Mammary epithelial cell (primary cell): Measurements from ENCODE around the gene TXNL4B.

ENCODE experiments used
- EZH2 ChIP-seq: IDR thresholded peaks from 2 replicates; pipeline ENCODE4 v1.6.1; 2012; ENCODE audit warnings: low read length, inconsistent platforms, borderline replicate concordance
- TF ChIP-seq, protein P1 (sequence below), 2 donors: IDR thresholded peaks in 1 of 2; conservative IDR thresholded peaks in 1 of 2; 2 replicates each; pipeline ENCODE4 v1.5.1; 2011 to 2012; ENCODE audit warnings: inconsistent platforms in 2 of 2, low read length in 2 of 2, mild to moderate bottlenecking in 2 of 2, control low read depth in 1 of 2, low read depth in 1 of 2; ENCODE audit not compliant: insufficient read depth in 1 of 2; ENCODE audit errors: extremely low read depth in 1 of 2

DNA sequence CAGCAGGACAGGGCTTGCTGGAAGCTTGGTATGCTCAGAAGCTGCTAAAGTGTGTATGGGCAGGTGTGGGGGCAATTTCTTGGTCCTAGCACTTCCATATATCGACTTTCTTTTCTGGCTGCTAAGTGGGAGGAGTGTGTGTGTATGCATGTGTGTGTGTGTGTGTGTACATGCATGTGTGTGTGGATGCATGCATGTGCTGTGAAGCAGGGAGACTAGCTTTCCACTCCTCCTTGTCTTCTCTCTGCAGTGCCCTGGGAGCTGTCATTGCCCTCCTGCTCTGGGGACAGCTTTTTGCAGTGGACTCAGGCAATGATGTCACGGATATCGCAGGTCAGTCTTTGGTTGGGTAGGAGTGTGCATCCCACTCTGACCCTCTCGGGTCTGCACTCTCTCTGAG lies 37.5 kb downstream of the TXNL4B start:
- TF ChIP-seq, protein P1, sequence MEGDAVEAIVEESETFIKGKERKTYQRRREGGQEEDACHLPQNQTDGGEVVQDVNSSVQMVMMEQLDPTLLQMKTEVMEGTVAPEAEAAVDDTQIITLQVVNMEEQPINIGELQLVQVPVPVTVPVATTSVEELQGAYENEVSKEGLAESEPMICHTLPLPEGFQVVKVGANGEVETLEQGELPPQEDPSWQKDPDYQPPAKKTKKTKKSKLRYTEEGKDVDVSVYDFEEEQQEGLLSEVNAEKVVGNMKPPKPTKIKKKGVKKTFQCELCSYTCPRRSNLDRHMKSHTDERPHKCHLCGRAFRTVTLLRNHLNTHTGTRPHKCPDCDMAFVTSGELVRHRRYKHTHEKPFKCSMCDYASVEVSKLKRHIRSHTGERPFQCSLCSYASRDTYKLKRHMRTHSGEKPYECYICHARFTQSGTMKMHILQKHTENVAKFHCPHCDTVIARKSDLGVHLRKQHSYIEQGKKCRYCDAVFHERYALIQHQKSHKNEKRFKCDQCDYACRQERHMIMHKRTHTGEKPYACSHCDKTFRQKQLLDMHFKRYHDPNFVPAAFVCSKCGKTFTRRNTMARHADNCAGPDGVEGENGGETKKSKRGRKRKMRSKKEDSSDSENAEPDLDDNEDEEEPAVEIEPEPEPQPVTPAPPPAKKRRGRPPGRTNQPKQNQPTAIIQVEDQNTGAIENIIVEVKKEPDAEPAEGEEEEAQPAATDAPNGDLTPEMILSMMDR (conservative IDR thresholded peaks at IDR 0.05 in 1 of 2, IDR thresholded peaks at IDR 0.05 in 1 of 2; ENCODE audit: extremely low read depth in 1 of 2, insufficient read depth in 1 of 2, low read depth in 1 of 2, low read length in 2 of 2): no peak
- no peak for TF ChIP-seq EZH2
